HepG2 (cell line): ENCODE data around the gene SKI.

ENCODE experiments used
- CBX5 ChIP-seq: sonication (generic); formaldehyde crosslinking; IDR thresholded peaks from 2 replicates; pipeline ENCODE4 v1.4.0; 2020; ENCODE audit warnings: missing genetic modification reagents, borderline replicate concordance
- HDAC2 ChIP-seq: sonication (generic); formaldehyde crosslinking; IDR thresholded peaks from 2 replicates; pipeline ENCODE4 v1.4.0; 2020; ENCODE audit warnings: missing genetic modification reagents
- PHF5A ChIP-seq: IDR thresholded peaks from one replicate; pipeline ENCODE4 v1.6.1; 2018; ENCODE audit warnings: low read depth, missing genetic modification reagents; ENCODE audit not compliant: unreplicated experiment
- POLR2A ChIP-seq, 2 experiments: IDR thresholded peaks; 2 replicates each; pipeline ENCODE4 v1.6.1; 2011; ENCODE audit warnings: low read depth in 2 of 2, low read length in 2 of 2, mild to moderate bottlenecking in 1 of 2, moderate library complexity in 1 of 2; ENCODE audit not compliant: insufficient read depth in 1 of 2
- RFX5 ChIP-seq: IDR thresholded peaks from 2 replicates; pipeline ENCODE4 v1.6.1; 2011; ENCODE audit warnings: low read depth, low read length, improper control_type of control experiment
- YY1 ChIP-seq: IDR thresholded peaks from 2 replicates; pipeline ENCODE4 v1.6.1; 2011; ENCODE audit warnings: low read length, low read depth, moderate library complexity, mild to moderate bottlenecking; ENCODE audit not compliant: insufficient read depth, insufficient replicate concordance
- ZFP41 ChIP-seq: sonication (generic); formaldehyde crosslinking; IDR thresholded peaks from 2 replicates; pipeline ENCODE4 v1.4.0; 2020; ENCODE audit warnings: mild to moderate bottlenecking, missing genetic modification reagents, borderline replicate concordance
- ZNF232 ChIP-seq: sonication (generic); formaldehyde crosslinking; IDR thresholded peaks from 2 replicates; pipeline ENCODE4 v1.4.0; 2020; ENCODE audit warnings: missing genetic modification reagents, borderline replicate concordance
- ZNF773 ChIP-seq: sonication (generic); formaldehyde crosslinking; IDR thresholded peaks from 2 replicates; pipeline ENCODE4 v1.4.0; 2020; ENCODE audit warnings: missing genetic modification reagents, borderline replicate concordance
- ZNF883 ChIP-seq: sonication (generic); formaldehyde crosslinking; IDR thresholded peaks from 2 replicates; pipeline ENCODE4 v1.5.1; 2020; ENCODE audit warnings: mild to moderate bottlenecking, missing genetic modification reagents; ENCODE audit errors: not compliant biosample characterization
- ZNF891 ChIP-seq: sonication (generic); formaldehyde crosslinking; IDR thresholded peaks from 2 replicates; pipeline ENCODE4 v1.5.0; 2020; ENCODE audit warnings: mild to moderate bottlenecking, missing genetic modification reagents
- TF ChIP-seq, protein P1 (sequence below): sonication (generic); formaldehyde crosslinking; IDR thresholded peaks from 2 replicates; pipeline ENCODE4 v1.5.1; 2020; ENCODE audit warnings: mild to moderate bottlenecking, missing genetic modification reagents, moderate library complexity
- TF ChIP-seq, protein P2 (sequence below): sonication (generic); formaldehyde crosslinking; IDR thresholded peaks from 2 replicates; pipeline ENCODE4 v1.5.0; 2020; ENCODE audit warnings: mild to moderate bottlenecking, missing genetic modification reagents, moderate library complexity
- TF ChIP-seq, protein P3 (sequence below): sonication (generic); formaldehyde crosslinking; IDR thresholded peaks from 2 replicates; pipeline ENCODE4 v1.4.0; 2020; ENCODE audit warnings: missing genetic modification reagents

DNA sequence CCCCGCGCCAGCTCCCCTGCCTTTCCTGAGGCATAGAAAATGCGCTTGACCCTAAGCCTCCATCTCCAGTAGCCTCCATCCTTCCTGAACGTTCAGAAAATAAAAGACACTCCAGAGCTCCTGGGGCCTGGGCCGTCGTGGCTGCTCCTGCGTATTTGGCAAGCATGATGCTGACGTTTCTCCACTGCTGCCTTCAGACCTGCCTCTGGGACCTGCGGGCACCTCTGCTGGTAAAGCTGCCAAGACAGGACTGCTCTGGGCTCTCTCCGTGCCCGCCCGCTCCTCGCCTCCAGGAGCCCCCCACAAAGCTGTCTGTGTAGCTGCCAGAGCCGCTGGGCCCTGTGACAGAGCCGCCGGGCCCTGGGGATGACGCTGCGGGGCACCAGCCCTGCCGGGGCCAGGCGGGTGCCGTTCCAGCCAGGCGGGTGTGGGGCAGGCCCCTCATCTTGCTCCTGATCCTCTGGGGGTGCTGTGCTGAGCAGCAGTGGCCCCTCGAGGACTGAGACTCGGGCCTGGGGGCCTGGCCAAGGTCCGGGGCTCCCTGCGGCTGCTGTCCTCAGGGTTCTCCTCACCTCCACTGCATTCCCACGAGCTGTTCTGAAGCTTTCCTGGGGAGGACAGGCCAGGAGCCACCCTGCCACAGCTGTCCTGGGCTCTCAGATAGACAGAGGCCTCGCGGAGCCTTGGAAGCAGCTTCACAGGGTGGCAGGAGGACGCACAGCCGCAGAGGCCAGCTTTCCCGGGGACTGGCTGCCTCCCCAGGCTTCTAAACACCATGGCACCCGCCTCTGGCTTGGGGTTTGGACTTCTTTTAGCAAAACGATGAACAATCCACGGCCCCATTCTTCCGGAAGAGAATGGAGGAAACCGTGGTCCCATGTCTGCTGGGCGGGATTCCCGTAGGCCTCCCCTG lies 115.2 kb downstream of the SKI start:
- TF ChIP-seq POLR2A (IDR thresholded peaks at IDR 0.05; ENCODE audit: insufficient read depth in 1 of 2, low read depth in 2 of 2, low read length in 2 of 2) (no peak), ZNF883 (no peak), CBX5 (no peak), HDAC2 (CRISPR knock-in tag) (no peak), ZNF773 (CRISPR knock-in tag) (no peak), ZNF891 (CRISPR knock-in tag) (no peak), RFX5 (no peak), ZFP41 (no peak), ZNF232 (CRISPR knock-in tag) (no peak), PHF5A (CRISPR knock-in tag) (no peak), YY1 (no peak)
- TF ChIP-seq, protein P1, sequence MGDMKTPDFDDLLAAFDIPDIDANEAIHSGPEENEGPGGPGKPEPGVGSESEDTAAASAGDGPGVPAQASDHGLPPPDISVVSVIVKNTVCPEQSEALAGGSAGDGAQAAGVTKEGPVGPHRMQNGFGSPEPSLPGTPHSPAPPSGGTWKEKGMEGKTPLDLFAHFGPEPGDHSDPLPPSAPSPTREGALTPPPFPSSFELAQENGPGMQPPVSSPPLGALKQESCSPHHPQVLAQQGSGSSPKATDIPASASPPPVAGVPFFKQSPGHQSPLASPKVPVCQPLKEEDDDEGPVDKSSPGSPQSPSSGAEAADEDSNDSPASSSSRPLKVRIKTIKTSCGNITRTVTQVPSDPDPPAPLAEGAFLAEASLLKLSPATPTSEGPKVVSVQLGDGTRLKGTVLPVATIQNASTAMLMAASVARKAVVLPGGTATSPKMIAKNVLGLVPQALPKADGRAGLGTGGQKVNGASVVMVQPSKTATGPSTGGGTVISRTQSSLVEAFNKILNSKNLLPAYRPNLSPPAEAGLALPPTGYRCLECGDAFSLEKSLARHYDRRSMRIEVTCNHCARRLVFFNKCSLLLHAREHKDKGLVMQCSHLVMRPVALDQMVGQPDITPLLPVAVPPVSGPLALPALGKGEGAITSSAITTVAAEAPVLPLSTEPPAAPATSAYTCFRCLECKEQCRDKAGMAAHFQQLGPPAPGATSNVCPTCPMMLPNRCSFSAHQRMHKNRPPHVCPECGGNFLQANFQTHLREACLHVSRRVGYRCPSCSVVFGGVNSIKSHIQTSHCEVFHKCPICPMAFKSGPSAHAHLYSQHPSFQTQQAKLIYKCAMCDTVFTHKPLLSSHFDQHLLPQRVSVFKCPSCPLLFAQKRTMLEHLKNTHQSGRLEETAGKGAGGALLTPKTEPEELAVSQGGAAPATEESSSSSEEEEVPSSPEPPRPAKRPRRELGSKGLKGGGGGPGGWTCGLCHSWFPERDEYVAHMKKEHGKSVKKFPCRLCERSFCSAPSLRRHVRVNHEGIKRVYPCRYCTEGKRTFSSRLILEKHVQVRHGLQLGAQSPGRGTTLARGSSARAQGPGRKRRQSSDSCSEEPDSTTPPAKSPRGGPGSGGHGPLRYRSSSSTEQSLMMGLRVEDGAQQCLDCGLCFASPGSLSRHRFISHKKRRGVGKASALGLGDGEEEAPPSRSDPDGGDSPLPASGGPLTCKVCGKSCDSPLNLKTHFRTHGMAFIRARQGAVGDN (CRISPR knock-in tag) = no peak
- TF ChIP-seq, protein P2, sequence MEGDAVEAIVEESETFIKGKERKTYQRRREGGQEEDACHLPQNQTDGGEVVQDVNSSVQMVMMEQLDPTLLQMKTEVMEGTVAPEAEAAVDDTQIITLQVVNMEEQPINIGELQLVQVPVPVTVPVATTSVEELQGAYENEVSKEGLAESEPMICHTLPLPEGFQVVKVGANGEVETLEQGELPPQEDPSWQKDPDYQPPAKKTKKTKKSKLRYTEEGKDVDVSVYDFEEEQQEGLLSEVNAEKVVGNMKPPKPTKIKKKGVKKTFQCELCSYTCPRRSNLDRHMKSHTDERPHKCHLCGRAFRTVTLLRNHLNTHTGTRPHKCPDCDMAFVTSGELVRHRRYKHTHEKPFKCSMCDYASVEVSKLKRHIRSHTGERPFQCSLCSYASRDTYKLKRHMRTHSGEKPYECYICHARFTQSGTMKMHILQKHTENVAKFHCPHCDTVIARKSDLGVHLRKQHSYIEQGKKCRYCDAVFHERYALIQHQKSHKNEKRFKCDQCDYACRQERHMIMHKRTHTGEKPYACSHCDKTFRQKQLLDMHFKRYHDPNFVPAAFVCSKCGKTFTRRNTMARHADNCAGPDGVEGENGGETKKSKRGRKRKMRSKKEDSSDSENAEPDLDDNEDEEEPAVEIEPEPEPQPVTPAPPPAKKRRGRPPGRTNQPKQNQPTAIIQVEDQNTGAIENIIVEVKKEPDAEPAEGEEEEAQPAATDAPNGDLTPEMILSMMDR (CRISPR knock-in tag) = no peak
- TF ChIP-seq, protein P3, sequence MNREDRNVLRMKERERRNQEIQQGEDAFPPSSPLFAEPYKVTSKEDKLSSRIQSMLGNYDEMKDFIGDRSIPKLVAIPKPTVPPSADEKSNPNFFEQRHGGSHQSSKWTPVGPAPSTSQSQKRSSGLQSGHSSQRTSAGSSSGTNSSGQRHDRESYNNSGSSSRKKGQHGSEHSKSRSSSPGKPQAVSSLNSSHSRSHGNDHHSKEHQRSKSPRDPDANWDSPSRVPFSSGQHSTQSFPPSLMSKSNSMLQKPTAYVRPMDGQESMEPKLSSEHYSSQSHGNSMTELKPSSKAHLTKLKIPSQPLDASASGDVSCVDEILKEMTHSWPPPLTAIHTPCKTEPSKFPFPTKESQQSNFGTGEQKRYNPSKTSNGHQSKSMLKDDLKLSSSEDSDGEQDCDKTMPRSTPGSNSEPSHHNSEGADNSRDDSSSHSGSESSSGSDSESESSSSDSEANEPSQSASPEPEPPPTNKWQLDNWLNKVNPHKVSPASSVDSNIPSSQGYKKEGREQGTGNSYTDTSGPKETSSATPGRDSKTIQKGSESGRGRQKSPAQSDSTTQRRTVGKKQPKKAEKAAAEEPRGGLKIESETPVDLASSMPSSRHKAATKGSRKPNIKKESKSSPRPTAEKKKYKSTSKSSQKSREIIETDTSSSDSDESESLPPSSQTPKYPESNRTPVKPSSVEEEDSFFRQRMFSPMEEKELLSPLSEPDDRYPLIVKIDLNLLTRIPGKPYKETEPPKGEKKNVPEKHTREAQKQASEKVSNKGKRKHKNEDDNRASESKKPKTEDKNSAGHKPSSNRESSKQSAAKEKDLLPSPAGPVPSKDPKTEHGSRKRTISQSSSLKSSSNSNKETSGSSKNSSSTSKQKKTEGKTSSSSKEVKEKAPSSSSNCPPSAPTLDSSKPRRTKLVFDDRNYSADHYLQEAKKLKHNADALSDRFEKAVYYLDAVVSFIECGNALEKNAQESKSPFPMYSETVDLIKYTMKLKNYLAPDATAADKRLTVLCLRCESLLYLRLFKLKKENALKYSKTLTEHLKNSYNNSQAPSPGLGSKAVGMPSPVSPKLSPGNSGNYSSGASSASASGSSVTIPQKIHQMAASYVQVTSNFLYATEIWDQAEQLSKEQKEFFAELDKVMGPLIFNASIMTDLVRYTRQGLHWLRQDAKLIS (CRISPR knock-in tag) = no peak
